Measurements from ENCODE around the gene LRRC7.

Gene LRRC7

DNA sequence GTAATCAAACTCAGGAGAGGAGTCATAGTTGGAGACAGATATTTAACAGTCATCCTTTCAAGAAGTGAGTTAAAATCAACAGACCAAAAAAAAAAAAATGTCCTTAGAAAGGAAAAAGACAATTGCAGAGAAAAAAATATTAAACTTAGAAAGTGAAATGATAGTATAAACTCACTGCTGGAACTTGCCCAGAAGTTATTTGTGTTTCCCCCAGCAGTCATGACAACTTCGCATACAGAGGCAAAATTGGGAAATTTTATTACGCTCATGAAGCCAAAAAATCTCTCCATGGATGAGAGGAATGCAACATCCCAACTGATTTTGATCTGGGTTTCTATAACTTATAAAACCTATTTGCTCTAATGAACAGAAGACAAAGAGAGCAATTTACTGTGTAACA is 198.2 kb downstream of the LRRC7 start:
- DNase-seq (ENCODE audit: low read depth in 1 of 2, low spot score in 1 of 2) = no peak

DNA sequence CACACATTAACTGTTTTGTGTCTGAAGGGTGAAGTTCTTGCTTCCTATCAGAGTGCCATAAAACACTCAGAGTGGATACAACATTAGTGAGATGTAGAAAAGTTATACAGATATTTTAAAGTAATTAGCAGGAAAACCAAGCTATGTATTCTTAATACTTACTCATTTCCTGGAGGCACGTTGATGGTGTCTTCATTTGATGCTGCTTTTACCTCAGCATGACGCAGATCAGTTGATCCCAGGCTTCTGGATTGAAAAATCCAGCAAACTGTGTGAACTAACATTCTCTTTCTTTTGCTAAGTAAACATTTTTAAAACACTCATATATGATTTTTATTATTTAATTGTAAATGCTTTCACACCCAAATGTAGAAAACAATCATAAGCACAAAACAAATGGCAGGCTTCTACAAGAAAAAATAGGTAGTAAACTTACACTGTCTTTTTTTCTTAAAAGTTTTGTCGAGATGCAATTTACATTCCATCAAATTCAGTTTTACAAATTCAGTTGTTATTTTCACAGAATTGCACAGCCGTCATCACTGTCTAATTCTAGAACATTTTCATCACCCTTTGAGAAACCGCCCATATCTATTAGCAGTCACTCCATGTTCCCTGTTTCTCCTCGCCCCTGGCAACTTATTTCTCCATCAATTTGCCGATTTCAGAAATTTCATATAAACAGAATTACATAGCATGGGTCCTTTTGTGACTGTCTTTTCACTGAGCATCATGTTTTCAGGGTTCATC is 198.9 kb downstream of the LRRC7 start:
- no peak for DNase-seq (ENCODE audit: low read depth in 1 of 2, low spot score in 1 of 2)

DNA sequence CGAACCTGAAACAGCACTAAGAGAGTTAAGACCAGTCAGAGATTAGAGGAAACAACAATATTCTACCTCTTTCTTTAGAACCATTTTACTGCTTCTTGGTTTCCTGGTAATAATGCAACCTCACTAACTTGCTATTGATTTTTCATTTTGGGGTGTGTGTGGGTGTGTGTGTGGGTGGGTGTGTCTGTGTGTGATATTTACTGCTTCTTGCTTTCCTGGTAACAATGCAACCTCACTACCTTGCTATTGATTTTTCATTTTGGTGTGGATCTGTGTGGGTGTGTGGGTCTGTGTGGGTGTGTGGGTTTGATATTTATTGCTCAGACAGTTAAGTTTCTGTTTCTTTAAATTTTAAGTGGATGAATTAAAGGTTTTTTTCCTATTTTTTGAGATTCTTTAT is 208.8 kb downstream of the LRRC7 start:
- DNase-seq (ENCODE audit: low read depth in 1 of 2, low spot score in 1 of 2) = no peak

DNA sequence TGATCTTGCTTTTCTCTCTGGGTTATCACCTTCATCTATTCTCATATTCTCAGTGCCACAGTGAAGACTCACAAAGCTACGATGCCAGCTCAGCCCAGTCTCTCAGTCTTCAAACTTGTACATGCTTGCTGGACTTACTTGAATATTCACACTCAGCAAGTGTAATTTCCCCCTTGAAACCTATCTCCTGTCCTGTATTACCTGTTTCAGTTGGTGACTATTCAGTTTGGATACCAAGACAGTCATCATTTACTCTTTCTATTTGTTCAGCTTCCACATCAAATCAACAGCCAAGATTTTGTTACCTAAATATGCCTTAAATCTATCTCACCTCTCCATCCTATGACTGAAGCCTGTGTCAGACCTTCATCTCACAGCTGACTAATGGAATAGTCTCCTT is 209.7 kb downstream of the LRRC7 start:
- DNase-seq (ENCODE audit: low read depth in 1 of 2, low spot score in 1 of 2) = no peak

DNA sequence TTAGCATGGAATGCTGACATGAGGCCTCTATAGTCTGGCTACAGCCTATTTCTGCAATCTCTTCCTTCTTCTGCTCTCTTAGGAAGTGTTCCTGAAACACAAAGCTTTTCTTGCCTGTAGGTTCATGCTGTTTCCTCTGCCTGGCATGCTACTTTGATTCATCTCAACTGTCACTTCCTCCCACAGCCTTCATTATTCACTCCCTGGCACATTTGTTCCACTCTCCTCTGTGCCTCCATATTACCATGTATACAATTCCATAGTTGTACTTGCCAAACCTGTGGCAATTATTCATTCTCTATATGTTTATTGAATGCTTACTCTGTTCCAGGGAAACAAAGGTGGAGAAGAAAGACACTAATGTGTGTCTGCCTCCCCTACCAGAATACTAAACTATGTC is 210.2 kb downstream of the LRRC7 start:
- no peak for DNase-seq (ENCODE audit: low read depth in 1 of 2, low spot score in 1 of 2)

DNA sequence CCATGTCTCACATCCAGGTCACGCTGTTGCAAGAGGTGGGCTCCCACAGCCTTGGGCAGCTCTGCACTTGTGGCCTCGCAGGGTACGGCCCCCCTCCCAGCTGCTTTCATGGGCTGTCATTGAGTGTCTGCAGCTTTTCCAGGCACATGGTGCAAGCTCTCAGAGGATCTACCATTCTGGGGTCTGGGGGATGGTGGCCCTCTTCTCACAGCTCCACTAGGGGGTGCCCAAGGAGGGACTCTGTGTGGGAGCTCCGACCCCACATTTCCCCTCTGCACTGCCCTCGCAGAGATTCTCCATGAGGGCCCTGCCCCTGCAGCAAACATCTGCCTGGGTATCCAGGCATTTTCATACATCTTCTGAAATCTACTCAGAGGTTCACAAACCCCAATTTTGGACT is 219.4 kb downstream of the LRRC7 start:
- no peak for DNase-seq (ENCODE audit: low read depth in 1 of 2, low spot score in 1 of 2)

DNA sequence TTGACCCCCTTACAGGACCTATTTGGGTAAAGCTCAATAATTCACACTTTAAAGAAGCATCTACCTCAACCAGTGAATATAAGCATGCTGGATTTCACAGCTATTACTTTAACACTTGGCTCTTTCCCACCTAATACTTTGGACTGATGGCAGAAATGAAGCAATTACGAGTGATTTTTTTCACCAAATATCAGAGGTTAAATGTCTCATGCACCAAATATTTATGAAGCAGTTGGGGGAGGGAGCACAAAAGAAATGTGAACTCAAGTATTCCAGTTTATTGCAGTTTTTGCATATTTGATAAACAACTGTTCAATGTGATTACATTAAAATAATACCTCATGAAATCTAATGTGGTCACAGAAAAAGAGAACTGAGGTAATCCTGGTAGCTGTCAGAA is 223.6 kb downstream of the LRRC7 start:
- DNase-seq (ENCODE audit: low read depth in 1 of 2, low spot score in 1 of 2) = no peak

DNA sequence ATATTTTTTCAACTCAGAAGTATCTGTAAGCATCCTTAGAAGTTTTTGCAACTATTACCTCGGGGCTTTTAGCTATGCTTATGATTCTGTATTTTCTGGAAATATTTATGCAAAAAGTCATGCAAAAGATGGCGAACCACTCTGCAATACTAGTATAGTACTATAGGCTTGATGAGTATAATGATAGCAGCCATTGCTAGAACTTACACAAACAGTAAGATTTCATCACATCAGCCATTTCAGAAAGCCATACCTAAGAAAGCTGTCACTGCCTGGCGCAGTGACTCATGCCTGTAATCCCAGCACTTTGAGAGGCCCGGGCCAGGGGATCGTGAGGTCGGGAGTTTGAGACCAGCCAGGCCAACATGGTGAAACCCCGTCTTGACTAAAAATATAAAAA is 227.1 kb downstream of the LRRC7 start:
- DNase-seq (ENCODE audit: low read depth in 1 of 2, low spot score in 1 of 2) = no peak

DNA sequence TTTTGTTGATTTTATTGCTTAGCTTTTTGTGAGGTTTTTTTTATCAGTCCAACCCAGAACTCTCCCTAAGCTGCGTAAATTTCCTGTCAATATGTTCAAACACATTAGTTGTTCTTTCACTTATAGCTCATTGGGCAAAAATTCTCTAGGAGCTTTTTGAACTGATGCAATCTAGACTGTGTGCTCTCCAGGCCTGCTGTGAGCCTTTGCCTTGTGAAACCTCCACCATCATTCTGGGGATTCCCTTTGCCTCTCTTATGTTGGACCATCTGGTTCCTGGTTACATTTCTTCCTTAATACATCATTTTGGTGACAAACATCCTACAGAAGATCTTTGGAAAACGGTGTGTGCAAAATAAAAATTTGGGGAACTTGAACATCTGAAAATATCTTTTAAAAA is 247.2 kb downstream of the LRRC7 start:
- no peak for DNase-seq (ENCODE audit: low read depth in 1 of 2, low spot score in 1 of 2)

DNA sequence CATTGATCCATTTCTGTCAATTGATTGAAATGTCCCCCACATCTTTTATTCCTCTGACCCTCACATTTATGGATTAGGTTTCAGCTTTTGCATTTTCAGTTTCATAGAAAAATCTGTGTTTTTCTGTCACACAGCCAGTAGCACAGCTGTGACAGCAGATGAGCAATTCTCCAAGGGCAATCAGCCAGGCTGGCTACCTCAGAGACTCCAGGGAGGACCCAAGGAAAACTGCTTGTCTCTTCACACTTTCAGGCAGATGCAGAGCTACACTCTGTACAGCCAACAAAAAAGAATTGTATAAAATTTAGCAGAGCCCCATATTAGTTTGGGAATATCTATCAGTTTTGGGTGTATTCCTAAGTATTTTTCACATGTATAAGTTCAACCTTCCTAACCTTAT is 257.2 kb downstream of the LRRC7 start:
- no peak for DNase-seq (ENCODE audit: low read depth in 1 of 2, low spot score in 1 of 2)

DNA sequence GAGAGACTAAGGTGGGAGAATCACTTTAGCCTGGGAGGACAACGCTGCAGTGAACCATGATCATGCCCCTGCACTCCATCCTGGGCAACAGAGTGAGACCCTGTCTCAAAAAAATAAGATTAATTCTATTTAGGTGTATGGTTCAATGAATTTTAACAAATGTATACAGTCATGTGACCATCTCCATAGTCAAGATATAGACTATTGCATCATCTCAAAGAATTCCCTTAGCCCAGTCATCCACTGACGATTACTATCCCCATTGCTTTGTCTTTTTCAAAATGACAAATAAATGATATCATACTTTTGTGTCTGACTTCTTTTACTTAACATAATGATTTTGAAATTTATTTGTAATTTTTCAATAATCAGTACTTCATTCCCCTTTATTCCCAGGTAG is 260.0 kb downstream of the LRRC7 start:
- DNase-seq (ENCODE audit: low read depth in 1 of 2, low spot score in 1 of 2) = no peak

DNA sequence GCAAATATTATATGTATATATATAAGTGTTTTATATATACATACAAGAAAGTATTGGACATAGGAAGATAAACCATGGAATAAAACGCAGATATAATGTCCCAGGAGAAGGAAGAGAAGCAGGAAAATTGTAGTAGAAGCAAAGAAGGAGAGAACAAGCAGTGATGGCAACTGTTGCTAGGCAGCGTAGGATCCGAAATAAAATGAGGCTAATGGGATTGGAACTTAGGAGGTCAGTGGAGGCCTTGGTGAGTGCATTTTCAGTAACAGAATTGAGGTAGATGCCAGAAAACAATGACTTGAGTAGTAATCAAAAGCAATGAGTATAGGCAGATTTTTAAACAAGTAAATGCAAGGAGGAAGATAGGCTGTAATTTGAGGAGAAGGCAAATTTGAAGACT is 265.8 kb downstream of the LRRC7 start:
- DNase-seq (ENCODE audit: low read depth in 1 of 2, low spot score in 1 of 2) = no peak

DNA sequence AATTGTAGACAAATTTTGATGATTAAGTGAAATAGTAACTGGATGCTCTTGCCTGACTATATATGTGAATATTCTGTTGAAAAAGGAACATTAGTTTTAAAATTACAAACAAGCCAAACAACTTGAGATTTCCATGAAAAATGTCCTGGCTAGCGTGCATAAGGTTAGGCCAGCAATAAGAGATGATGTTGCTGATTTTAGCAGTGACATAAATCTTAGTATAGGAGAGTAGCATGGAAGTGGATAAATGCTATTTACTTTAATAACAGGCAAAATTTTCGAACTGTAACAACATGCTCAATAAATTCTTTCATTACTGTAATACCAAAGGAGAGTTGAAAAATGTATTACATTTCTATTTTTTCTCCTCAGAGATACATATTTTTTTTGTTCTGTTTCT is 266.6 kb downstream of the LRRC7 start:
- no peak for DNase-seq (ENCODE audit: low read depth in 1 of 2, low spot score in 1 of 2)

DNA sequence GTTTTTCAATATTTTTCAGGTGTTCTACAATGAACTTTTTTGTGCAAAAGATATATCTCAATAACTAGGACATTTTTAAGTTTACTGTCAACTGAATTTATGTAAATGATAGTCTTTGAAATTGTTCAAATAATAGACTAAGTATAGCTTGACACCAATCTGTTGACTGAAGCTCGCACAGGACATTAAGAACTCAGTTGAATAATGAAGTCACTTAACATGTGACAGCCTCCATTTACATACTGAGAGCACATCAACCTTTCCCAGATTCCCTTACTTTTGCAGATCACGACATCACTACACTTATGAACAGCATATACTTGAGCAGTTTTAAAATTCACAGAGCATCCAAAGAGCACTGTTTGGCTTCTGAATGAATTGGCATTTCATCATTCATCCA is 268.2 kb downstream of the LRRC7 start:
- no peak for DNase-seq (ENCODE audit: low read depth in 1 of 2, low spot score in 1 of 2)

DNA sequence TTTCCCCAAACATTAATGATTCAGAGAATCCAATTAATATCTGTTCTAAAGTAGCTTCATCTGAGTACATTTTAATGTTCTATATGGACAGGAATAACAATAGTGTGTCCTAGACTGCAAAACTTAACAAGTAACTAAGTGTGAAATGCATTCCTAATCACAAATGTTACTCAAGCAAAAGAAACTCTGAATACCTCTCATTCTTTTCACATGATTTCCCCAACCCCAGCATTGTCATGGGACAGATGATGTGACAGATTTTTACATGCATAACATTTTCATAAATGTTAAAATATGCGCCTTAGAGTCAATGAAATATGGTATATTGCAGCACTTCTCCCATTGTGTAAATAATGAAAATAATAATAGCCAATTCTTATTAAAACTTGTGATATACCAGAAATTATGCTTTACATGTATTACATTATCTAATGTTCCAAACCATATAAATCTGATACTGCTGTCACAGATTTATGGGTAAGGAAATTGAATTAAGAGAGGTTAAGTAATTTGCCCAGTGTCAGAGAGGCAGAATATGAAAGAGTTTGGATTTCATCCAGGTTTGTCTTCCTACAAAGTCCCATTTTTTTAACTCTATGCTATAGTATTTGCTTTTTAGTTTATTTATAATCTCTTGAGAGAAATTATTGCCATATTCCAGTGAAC is 269.4 kb downstream of the LRRC7 start:
- no peak for DNase-seq (ENCODE audit: low read depth in 1 of 2, low spot score in 1 of 2)

DNA sequence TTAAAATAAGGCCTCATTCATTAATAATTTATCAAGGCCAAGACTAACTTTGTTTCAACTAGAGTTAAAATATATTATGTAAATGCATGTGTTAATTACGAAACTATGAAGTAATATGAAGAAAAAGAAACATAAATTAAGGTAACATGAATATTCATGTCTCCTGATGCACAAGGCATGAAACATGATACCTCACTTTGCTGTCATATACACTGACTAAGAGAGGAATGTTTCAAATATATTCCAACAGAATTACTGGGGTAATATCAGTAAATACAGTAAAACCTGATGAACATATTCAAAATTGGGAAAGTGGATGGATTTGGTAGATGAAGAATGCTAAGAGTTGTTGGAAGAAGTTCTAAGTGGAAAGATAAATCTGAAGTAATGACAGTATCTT is 274.6 kb downstream of the LRRC7 start:
- DNase-seq (ENCODE audit: low read depth in 1 of 2, low spot score in 1 of 2) = no peak

DNA sequence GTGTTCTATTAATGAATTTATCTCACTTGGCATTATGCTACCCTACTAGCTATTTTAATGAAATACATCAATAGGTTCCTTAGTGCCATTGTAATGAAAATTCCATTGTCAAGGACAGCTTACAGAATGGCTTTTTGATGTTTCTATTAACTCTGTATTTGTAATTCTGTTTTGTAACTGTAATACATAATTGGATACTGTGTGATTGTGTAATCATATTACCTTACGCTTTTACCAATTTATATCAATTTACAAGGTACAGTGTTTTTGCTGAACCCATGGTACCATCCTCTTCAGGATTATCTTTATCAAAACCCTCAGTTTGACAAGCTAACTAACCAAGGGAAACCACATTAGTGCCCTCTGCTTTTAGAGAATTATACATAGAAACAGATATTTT is 277.9 kb downstream of the LRRC7 start:
- DNase-seq (ENCODE audit: low read depth in 1 of 2, low spot score in 1 of 2) = no peak

DNA sequence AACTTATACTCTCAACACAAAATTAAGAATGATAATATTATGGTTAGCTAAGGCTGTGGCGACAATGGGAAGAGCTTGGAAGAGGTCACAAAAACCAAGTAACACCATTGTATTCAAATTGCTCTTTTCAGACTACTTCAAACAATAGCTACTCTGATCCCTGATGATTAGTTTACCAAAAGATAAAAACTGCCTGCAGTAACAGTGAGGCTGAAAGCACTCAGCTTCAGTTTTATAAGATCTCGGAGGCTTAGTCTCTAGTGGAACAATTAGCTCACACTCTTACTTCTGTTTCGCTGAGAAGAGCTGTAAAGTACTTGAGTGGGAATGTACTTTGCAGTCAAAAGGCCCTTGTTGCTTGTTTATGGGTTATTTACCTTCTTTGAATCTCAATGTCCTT is 278.5 kb downstream of the LRRC7 start:
- DNase-seq (ENCODE audit: low read depth in 1 of 2, low spot score in 1 of 2) = no peak

DNA sequence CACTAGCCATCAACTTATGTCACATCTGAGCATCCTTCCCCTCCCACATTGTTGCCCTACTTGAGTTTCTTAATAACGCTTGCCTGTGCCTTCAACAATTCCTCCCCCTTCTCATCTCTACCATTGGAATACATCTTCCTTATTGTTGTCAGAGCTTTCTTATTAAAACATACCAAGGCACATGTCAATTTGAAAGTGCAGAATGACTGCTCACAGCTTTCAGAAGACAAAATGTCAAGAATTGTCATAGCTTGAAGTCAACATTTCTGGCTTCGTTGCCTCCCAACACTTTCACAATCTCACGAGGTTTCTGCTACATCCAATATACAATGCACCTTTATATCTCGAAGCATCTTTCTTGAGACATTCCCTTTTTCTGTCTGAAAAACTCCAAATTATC is 279.9 kb downstream of the LRRC7 start:
- DNase-seq (ENCODE audit: low read depth in 1 of 2, low spot score in 1 of 2) = no peak

DNA sequence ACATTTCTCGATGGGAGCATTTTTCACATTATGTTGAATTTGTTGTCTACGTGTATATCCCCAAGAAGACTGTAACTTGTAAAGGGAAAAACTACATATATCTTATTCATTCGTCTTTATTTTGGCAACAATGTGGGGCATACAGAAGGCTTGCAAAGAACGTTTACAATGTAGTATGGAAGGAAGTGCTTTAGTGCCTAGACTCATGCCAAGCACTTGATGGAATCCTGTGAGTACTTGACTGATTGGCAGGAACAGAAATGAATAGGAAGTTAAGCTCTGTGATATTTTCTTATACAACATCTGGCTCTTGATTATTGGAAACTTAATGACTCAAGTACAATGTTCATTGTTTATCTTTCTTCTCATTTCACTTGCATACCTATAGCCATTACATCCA is 284.4 kb downstream of the LRRC7 start:
- no peak for DNase-seq (ENCODE audit: low read depth in 1 of 2, low spot score in 1 of 2)

DNA sequence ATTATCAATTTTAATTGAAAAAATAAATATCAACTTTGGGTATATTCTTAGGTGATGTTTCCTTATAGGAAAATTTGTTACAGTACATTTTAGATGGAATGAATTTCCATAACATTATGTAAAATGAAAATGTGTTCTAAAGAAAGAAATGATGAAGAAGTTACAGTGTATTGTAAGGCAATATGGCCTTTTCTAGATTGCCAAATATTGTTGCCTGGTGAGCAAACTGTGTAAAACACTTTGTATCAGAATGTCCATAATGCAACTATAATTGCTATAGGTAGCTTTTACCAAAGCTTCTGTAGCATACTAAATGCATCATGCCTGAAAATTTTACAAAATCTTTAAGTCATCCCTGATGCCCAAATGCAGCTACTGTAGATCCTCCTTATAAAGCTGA is 285.0 kb downstream of the LRRC7 start:
- no peak for DNase-seq (ENCODE audit: low read depth in 1 of 2, low spot score in 1 of 2)

DNA sequence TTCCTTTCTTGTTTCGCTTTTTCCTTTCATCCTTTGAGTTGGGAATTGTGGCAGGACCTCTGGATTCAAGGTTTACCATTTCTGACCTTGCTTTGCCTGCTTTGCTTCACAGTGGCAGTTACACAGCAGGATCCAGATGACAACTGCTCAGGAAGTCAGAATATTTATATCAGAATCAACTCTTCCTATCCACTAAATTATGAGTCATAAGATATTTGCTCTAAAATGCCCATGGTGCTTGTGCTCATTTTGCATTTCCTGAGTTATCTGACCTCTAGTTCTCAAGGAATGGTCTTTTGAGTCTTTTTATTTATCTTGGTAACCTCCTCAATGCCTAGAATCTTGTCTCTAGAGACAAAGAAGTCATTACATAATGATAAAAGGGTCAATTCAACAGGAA is 290.8 kb downstream of the LRRC7 start:
- no peak for DNase-seq (ENCODE audit: low read depth in 1 of 2, low spot score in 1 of 2)

DNA sequence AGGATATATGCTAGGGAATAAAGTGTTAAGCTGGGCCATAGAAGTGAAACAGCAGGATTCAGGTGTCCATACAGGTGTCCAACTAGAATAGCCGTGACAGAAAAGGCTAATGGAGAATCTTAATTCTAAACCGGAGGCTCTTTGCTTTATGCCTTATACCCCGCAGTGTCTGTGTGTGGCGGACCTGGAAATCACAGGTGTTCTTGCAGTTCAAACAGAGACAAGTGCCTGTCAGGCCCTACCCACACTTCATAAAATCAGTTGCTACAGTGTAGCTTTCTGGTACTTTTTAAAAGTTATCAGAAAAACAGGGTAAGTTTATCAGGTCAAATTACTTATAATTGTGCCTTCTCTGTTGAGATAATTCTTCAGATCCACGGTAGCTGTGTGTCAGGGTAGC is 293.9 kb downstream of the LRRC7 start:
- DNase-seq (ENCODE audit: low read depth in 1 of 2, low spot score in 1 of 2) = no peak
